HTERT RPE-1 (cell line): ENCODE data around the gene CCM2.
"Not testable (repeated sequence)": the region's sequence is repeated elsewhere in the genome, so short reads cannot be mapped to it uniquely, and the experiment has no call there.

Experiments
- in situ Hi-C: fragments of 300-500 bp; cut with MboI; formaldehyde crosslinking; loops from 4 replicates; pipeline ENCODE4 v1.14.3; 2020; ENCODE audit warnings: low sequenced_read_pairs

Gene CCM2

DNA sequence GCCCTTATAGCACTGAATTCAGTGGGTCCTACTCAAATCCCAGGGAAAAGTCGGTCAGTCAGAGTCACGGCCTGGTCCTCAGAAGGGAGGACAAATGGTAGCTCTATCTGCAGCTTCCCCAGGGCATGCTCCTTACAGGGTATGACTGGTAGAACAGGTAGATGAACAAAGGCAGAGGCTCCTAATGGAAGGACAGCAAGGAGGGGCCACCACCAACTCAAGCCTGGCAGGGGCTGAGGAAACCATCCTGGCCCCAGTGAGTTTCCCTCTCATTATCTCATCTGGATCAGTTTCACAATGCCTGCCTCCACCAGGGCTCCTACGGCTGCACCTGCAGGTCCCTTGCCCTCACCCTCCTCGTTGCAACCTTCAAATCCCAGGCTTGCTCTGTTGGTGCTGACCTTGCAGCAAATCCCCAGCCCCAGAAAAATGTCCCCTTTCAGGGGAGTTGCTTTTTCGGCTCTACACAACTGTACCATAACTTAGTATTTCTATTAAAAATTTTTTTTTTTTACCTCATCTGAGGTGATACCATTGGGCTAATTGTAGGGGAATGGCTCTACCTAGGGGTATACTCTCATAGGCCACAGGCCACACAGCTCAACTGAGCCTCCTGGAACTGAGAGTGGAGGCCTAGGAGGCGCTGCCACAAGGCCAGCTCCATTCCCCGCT is 18.8 kb upstream of the CCM2 start:
- in situ Hi-C loops: no loop called here

DNA sequence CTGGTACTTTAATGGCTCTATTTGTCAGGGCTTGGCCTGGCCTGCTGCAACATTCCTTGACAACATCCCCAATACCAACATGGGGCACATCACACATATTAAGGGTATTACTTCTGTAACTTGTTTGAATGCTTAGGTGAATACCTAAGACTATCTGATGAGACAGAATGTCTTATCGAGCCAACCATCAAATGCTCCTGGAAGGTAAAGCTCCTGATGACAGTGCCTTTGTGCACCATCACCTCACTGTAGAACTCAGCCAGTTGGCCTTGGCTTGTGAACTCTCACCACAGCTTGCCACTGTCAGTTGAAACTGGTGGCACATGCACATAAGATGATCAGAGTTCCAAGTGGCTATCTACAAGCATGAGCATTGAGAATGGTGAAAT is 17.5 kb upstream of the CCM2 start:
- in situ Hi-C loops: no loop called here

- in situ Hi-C loops: no loop called here
Measured at GRCh38 chr7:44982970-44983369, 17.0 kb upstream of the CCM2 start.

- in situ Hi-C loops: no loop called here
Measured at GRCh38 chr7:44983742-44984477, 16.1 kb upstream of the CCM2 start.

GRCh38 chr7:44984478-44984758 is 15.6 kb upstream of the CCM2 start:
- in situ Hi-C loops: no loop called here

DNA sequence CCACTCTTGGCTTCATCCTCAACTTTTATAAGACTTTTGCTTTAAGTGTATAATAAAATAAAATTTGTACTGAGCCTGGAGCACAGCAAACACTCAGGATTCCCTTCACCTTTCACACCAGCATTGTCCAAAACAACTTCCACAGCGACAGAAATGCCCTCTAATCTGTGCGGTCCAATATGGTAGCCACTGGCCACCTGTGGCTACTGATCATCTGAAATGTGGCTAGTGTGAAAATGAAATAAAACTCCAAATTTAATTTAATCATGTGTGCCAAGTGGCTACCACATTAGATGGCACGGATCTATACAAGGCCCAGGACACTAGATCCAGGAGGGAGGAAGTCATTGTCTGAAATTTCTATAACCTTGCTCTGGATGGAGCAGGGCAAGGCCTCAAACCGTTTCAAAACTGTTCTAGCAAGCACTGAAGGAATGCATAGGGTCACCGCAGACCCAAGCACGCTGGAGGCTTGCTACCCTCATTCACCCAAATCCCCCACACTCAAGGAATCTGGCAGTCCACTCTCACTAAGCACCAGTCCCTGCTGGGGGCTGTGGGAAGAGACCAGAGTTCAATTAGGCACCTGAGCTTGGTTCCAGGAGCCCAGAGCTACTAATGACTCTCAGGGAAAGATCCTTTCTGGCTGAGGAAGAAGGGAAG is 14.8 kb upstream of the CCM2 start:
- in situ Hi-C loops: no loop called here

GRCh38 chr7:44985900-44986217 is 14.1 kb upstream of the CCM2 start:
- in situ Hi-C loops: no loop called here

DNA sequence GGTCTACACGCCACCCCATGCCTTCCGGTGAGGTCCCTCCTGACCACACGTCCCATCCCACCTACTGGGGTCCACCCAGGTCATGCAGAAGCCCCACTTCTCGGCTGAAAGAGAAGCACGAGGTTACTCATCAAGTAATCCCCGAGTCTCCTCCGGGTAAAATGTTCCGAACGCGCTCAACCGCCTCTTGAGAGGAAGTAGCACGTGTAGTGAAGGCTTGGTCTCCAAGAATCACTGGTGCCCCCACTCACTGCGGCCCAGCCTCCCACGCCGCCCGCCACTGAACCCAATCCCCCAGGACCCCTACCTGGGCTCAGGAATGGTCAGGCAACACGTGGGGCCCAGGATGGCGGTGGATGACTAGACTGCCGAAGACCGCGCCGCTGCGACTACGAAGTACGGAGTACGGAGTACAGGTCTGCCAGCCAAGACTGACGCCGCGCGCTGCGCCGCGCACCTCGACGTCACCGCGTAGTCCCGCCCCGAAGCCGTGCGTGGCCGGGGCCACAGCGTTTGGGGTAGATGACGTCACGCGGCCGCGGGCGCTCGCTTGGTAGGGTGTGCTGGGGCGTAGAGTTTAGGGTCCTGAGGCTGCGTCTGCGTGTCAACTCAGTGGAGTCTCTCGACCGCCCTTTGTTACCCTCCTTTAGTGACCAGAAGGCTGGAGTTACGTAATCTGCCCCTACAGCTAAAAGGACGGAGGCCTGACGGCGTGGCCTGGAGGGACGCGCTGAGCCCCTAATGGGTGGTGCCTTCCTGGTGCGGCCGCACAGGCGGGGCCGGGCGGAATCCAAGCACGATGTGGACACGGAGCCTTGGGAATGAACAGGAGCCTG is 13.6 kb upstream of the CCM2 start:
- in situ Hi-C loops: no loop called here

- in situ Hi-C loops: no loop called here
Measured at GRCh38 chr7:44987457-44987856, 12.5 kb upstream of the CCM2 start.

- in situ Hi-C loops: no loop called here
Measured at GRCh38 chr7:44987996-44988395, 12.0 kb upstream of the CCM2 start.

GRCh38 chr7:44988701-44989100 is 11.3 kb upstream of the CCM2 start:
- in situ Hi-C loops: no loop called here

DNA sequence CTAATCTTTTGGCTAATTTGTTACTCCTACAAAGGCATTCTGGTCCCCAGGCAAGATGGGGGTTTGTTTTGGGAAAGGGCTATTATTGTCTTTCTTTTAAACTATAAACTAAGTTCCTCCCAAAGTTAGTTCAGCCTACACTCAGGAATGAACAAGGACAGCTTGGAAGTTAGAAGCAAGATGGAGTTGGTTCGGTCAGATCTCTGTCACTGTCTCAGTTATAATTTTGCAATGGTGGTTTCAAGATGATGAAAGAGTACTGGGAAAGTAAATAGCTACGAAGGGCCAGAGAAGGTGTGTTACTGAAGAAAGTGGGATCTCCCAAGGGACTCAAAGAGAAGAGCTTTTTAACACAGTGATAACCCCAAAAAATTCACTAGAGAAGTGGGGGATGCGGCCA is 10.9 kb upstream of the CCM2 start:
- in situ Hi-C loops: no loop called here

- in situ Hi-C loops: no loop called here
Measured at GRCh38 chr7:44990109-44991023, 9.6 kb upstream of the CCM2 start.

DNA sequence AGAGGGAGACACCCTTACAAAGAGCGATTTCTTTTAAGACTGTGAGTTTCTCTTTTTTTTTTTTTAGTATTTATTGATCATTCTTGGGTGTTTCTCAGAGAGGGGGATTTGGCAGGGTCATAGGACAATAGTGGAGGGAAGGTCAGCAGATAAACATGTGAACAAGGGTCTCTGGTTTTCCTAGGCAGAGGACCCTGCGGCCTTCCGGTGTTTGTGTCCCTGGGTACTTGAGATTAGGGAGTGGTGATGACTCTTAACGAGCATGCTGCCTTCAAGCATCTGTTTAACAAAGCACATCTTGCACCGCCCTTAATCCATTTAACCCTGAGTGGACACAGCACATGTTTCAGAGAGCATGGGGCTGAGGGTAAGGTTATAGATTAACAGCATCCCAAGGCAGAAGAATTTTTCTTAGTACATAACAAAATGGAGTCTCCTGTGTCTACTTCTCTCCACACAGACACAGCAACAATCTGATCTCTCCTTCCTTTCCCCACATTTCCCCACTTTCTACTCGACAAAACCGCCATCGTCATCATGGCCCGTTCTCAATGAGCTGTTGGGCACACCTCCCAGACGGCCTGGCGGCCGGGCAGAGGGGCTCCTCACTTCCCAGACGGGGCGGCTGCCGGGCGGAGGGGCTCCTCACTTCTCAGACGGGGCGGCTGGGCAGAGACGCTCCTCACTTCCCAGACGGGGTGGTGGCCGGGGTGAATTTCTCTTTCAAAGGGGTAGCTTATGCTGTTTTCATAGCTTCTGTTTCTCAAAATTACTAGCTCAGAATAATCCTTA is 7.8 kb upstream of the CCM2 start:
- in situ Hi-C loops: not testable (repeated sequence)

DNA sequence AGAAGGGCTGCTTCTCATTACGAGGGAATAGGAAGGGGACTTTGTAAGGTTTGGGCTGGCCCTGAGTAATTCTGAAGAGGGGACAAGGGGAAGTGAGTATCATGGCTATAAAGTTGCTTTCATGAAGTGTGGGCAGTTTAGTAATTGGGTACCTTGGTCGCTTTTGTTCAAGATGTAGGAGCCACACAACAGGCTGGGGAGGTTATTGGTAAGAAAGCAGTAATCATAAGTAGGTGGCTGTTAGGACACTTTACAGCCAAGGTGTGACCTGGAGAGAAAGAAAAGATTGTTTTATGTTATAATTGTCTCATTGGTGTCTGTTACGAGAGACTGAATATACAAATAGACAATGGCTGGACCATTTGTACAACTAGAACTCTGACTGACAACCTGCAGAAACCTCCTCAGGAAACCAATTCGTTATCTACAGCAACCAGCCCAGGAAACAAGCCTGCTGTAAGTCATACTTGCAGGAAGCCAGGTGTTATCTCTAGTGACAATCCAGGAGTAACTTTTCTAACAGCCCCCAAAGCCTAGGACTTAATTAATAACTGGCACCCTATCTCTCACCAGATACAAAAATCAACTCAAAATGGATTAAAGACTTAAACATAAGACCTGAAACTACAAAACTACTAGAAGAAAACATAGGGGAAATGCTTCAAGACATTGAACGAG is 5.0 kb upstream of the CCM2 start:
- in situ Hi-C loops: no loop called here

GRCh38 chr7:44995555-44996493 is 4.2 kb upstream of the CCM2 start:
- in situ Hi-C loops: no loop called here

DNA sequence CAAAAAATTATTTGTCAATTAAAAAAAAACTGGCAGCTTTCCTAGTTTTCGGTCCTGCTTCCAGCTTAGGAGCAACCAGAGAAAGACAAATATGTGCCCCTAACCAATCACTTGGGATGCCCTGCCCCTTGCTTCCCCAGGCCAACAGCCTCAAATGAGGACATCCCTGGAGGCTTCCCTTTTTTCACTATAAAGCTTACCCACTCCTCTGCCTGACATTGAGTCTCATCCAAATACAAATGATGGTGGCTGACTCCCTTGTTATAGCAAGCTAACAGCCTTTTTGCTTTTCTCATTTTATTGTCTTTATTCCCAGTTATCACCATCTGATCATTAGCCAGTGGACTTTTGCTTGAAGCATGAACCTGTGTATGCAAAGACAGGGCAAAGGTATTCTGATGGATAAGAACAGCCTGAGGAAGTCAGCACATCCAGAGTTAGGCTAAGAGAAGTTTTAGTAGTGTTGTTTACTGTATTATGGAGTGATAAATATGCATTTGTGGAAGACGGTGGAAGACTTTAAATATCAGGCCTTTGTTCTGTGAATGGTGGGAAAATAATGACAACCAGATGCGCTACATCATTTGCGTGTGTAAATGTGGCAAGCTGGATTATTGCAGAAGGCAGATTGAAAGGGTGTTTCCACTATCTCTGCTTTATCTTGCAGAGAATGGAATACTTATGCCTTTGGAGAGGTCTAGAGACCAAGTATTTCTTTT is 1.7 kb upstream of the CCM2 start:
- in situ Hi-C loops: no loop called here
